K562 (cell line): ENCODE measurements around the gene NT5DC1. TPM values are rescaled to one million over a fixed set of nuclear protein-coding genes. Genes with fewer than 3 reads are reported as not detected.

Experiments used
- ATAC-seq: fragments of 200-7000 bp; cut with Tn5 transposase; 3 replicates; pipeline ENCODE4 v1.9.1; 2020; ENCODE audit warnings: moderate library complexity
- BruUV-seq: library from RNA; stranded (reverse); fragments of 400-500 nt; replicated peaks from 2 replicates; lab custom pipeline; 2021; lab: Mats Ljungman, UMichigan
- CTCF ChIA-PET: fragments of 300-600 bp; formaldehyde crosslinking; extraction: SDS; loops from one replicate; lab custom pipeline; 2021; ENCODE audit warnings: low intra/inter-chr PET ratio; lab: Yijun Ruan, JAX
- POLR2A ChIA-PET: fragments of 300-600, 350-650 bp; sonication (Branson Sonifier 250); formaldehyde crosslinking; extraction: SDS; loops from one replicate; lab custom pipeline; 2021; ENCODE audit warnings: antibody characterized with exemption, inconsistent platforms; lab: Yijun Ruan, JAX
- DNase-seq, 4 experiments: peaks; one replicate each; pipeline versions ENCODE4 v3.0.0 to v3.0.0-alpha.2; 2011 to 2018; ENCODE audit warnings: low spot score in 3 of 4, mixed read lengths in 3 of 4; ENCODE audit errors: extremely low read depth in 1 of 4
- FAIRE-seq: peaks from 2 replicates; lab custom pipeline; 2011; peaks lifted over from hg19 to GRCh38; lab: Jason Lieb, UNC
- H2AFZ ChIP-seq: 2 replicates; pipeline ENCODE4 v1.6.0; 2011; ENCODE audit warnings: low read depth, low read length, control low read depth, inconsistent platforms
- H3K27ac ChIP-seq: fragments of 200-600 bp; 3 replicates; pipeline ENCODE4 v1.8.0; 2011; ENCODE audit warnings: low read depth, mild to moderate bottlenecking, control low read depth, inconsistent platforms, low read length, moderate library complexity, mixed read lengths; ENCODE audit errors: extremely low read depth
- H3K27me3 ChIP-seq, 2 experiments: fragments of 300-600 bp in 1 of 2; 2 replicates in 1 of 2; 3 replicates in 1 of 2; pipeline versions ENCODE4 v1.6.0 to v1.8.0; 2011; ENCODE audit warnings: inconsistent platforms in 2 of 2, low read length in 2 of 2, mild to moderate bottlenecking in 1 of 2, mixed read lengths in 1 of 2, moderate library complexity in 1 of 2; ENCODE audit not compliant: control insufficient read depth in 2 of 2, insufficient read depth in 2 of 2
- H3K36me3 ChIP-seq: fragments of 300-600 bp; 3 replicates; pipeline ENCODE4 v1.8.0; 2011; ENCODE audit warnings: mild to moderate bottlenecking, low read length, inconsistent platforms; ENCODE audit not compliant: control insufficient read depth, insufficient read depth
- H3K4me1 ChIP-seq, 2 experiments: fragments of 200-600 bp in 1 of 2; replicated peaks in 1 of 2; 2 replicates in 1 of 2; 3 replicates in 1 of 2; pipeline versions ENCODE4 v1.5.1 to v1.8.0; 2011; ENCODE audit warnings: inconsistent platforms in 2 of 2, low read length in 2 of 2, mild to moderate bottlenecking in 1 of 2, mixed read lengths in 1 of 2, moderate library complexity in 1 of 2; ENCODE audit not compliant: control insufficient read depth in 2 of 2, insufficient read depth in 2 of 2
- H3K4me2 ChIP-seq: 2 replicates; pipeline ENCODE4 v1.6.1; 2011; ENCODE audit warnings: low read length, control low read depth, inconsistent platforms, mixed read lengths; ENCODE audit not compliant: insufficient read depth
- H3K4me3 ChIP-seq: fragments of 200-600 bp; sonication (generic), shearing (Covaris generic); 2 replicates; pipeline ENCODE4 v1.5.1; 2016; ENCODE audit warnings: control low read depth, inconsistent platforms
- H3K79me2 ChIP-seq: fragments of 200-600 bp; 3 replicates; pipeline ENCODE4 v1.8.0; 2011; ENCODE audit warnings: low read length, inconsistent platforms; ENCODE audit not compliant: control insufficient read depth, insufficient read depth
- H3K9ac ChIP-seq, 2 experiments: 2 replicates each; pipeline versions ENCODE4 v1.6.0 to v1.6.1; 2011; ENCODE audit warnings: low read depth in 2 of 2, low read length in 2 of 2, control low read depth in 1 of 2, inconsistent platforms in 1 of 2, mild to moderate bottlenecking in 1 of 2, mixed read lengths in 1 of 2; ENCODE audit not compliant: insufficient read depth in 1 of 2
- H3K9me1 ChIP-seq: one replicate; pipeline ENCODE4 v1.6.0; 2011; ENCODE audit warnings: inconsistent platforms, mild to moderate bottlenecking, low read length, moderate library complexity; ENCODE audit not compliant: control insufficient read depth, insufficient read depth
- H3K9me3 ChIP-seq: replicated peaks from 2 replicates; pipeline ENCODE4 v1.5.1; 2011; ENCODE audit warnings: low read depth, low read length, inconsistent platforms; ENCODE audit not compliant: control insufficient read depth, insufficient read depth
- H4K20me1 ChIP-seq: replicated peaks from 2 replicates; pipeline ENCODE4 v1.6.1; 2011; ENCODE audit warnings: low read length, inconsistent platforms, mixed read lengths; ENCODE audit not compliant: control insufficient read depth, insufficient read depth
- CBFA2T2 ChIP-seq: fragments of 450-650 bp; conservative IDR thresholded peaks from 2 replicates; pipeline ENCODE4 v1.6.1; 2017; ENCODE audit warnings: mild to moderate bottlenecking
- CBX8 ChIP-seq: fragments of 200-600 bp; sonication (generic); IDR thresholded peaks from 2 replicates; pipeline ENCODE4 v1.6.1; 2012; ENCODE audit warnings: borderline replicate concordance, mixed run types, low read depth, mild to moderate bottlenecking, moderate library complexity, mixed read lengths, low read length, control low read depth, inconsistent platforms; ENCODE audit not compliant: poor library complexity, severe bottlenecking; ENCODE audit errors: extremely low read depth
- CCAR2 ChIP-seq: fragments of 200-400 bp; formaldehyde crosslinking; IDR thresholded peaks from 2 replicates; pipeline ENCODE4 v1.6.1; 2017; ENCODE audit warnings: mild to moderate bottlenecking, low read depth, low read length
- GATAD2A ChIP-seq: fragments of 450-650 bp; IDR thresholded peaks from 2 replicates; pipeline ENCODE4 v1.6.1; 2017
- HMBOX1 ChIP-seq: sonication (generic); IDR thresholded peaks from 2 replicates; pipeline ENCODE4 v1.6.1; 2016
- NKRF ChIP-seq: fragments of 450-650 bp; IDR thresholded peaks from 2 replicates; pipeline ENCODE4 v1.6.1; 2016; ENCODE audit warnings: borderline replicate concordance
- NUFIP1 ChIP-seq: fragments of 450-650 bp; IDR thresholded peaks from 2 replicates; pipeline ENCODE4 v1.6.1; 2018; ENCODE audit not compliant: partially characterized antibody
- POLR2A ChIP-seq: fragments of 450-650 bp; conservative IDR thresholded peaks from 2 replicates; pipeline ENCODE4 v1.6.1; 2016
- PPARD ChIP-seq: fragments of 250-450 bp; sonication (Bioruptor Pico); IDR thresholded peaks from 2 replicates; pipeline ENCODE4 v1.8.0; 2022; ENCODE audit warnings: inconsistent platforms, mild to moderate bottlenecking, moderate library complexity
- PTTG1 ChIP-seq: fragments of 450-650 bp; IDR thresholded peaks from 2 replicates; pipeline ENCODE4 v1.6.1; 2016; ENCODE audit warnings: low read depth, mild to moderate bottlenecking, missing genetic modification characterization, missing compliant biosample characterization
- RFX7 ChIP-seq: fragments of 250-450 bp; sonication (Bioruptor Pico); IDR thresholded peaks from 2 replicates; pipeline ENCODE4 v1.5.1; 2021; ENCODE audit warnings: mild to moderate bottlenecking
- SAFB ChIP-seq: fragments of 200-400 bp; formaldehyde crosslinking; IDR thresholded peaks from 2 replicates; pipeline ENCODE4 v1.6.1; 2017; ENCODE audit warnings: low read depth, low read length, borderline replicate concordance
- SMAD1 ChIP-seq: fragments of 150-350 bp; IDR thresholded peaks from 2 replicates; pipeline ENCODE4 v1.6.1; 2014; ENCODE audit warnings: low read length, low read depth; ENCODE audit not compliant: partially characterized antibody
- SNRNP70 ChIP-seq: fragments of 200-400 bp; formaldehyde crosslinking; optimal IDR thresholded peaks from 2 replicates; pipeline ENCODE3; 2017; ENCODE audit warnings: low read depth, low read length
- SRSF1 ChIP-seq: fragments of 200-400 bp; formaldehyde crosslinking; IDR thresholded peaks from 2 replicates; pipeline ENCODE4 v1.6.1; 2017; ENCODE audit warnings: mild to moderate bottlenecking, low read depth, low read length, moderate library complexity
- TCF3 ChIP-seq: sonication (generic); formaldehyde crosslinking; IDR thresholded peaks from 2 replicates; pipeline ENCODE4 v1.4.0; 2020; ENCODE audit warnings: mild to moderate bottlenecking, missing genetic modification reagents
- ZNF764 ChIP-seq: fragments of 250-450 bp; sonication (Bioruptor Pico); IDR thresholded peaks from 2 replicates; pipeline ENCODE4 v1.4.0; 2020; ENCODE audit warnings: low read depth, mild to moderate bottlenecking, moderate library complexity
- in situ Hi-C: fragments of 300-500 bp; cut with MboI; formaldehyde crosslinking; loops from 4 replicates; pipeline ENCODE4 v1.15.0; 2018; ENCODE audit warnings: inconsistent platforms, mixed read lengths
- intact Hi-C: fragments of 100-400 bp; cut with micrococcal nuclease; formaldehyde crosslinking; loops from 2 replicates; pipeline ENCODE4 v1.14.2; 2022
- polyA plus RNA-seq, 8 experiments: library from polyadenylated mRNA; depleted of rRNA in 4 of 8; stranded (reverse) in 5 of 8; unstranded in 3 of 8; fragments of >200 nt; fragmentation: Nextera tagmentation in 2 of 8; fragmentation: Illumina TruSeq in 1 of 8; extraction: Ambion mirVana in 2 of 8; extraction: Trizol in 1 of 8; gene quantifications; 2 replicates each; pipeline versions ENCODE4 v1.2.1 to v1.2.3, GENCODE V29; 2011 to 2014; ENCODE audit warnings: inconsistent platforms in 1 of 8, missing spikeins in 1 of 8
- total RNA-seq, 7 experiments: library from RNA; depleted of rRNA in 6 of 7; stranded (reverse); fragments of >200 nt in 6 of 7; fragmentation: Illumina TruSeq in 2 of 7; extraction: Trizol in 2 of 7; gene quantifications; 2 replicates each; pipeline versions ENCODE4 v1.2.1 to v1.2.3, GENCODE V29; 2011 to 2021; ENCODE audit warnings: low replicate concordance in 1 of 7

Gene NT5DC1
- total and polyA plus RNA-seq, 9 of the 15 experiments (the other 6 are each of a cell fraction or from before 2014, with no cell fraction given), result 4.9 to 28.5 (median 16.3) TPM

GRCh38 chr6:116118608-116119007, 18.0 kb downstream of the NT5DC1 start:
- Histone ChIP-seq H3K79me2 (no peaks in the 10 kb centered on the region), H3K4me3 (no peak overlapping the region), H3K27ac (no peak overlapping the region), H2AFZ (no peak overlapping the region), H3K9ac (no peak overlapping the region), H3K36me3 (0 out of 3 replicates have a peak, but pooled peaks cover 2% of the 10 kb centered on the region), H3K4me1 (no peaks in the 10 kb centered on the region), H4K20me1 (no peaks in the 10 kb centered on the region), H3K9me3 (no peaks in the 10 kb centered on the region), H3K9me1 (no peaks in the 10 kb centered on the region), H3K4me2 (no peak overlapping the region), H3K27me3 (no peaks in the 10 kb centered on the region)
- POLR2A ChIA-PET, result no interaction called here
- BruUV-seq, result no TSS peak
- CTCF ChIA-PET, result no interaction called here
- no peak for DNase-seq
- intact Hi-C loops (loop anchor here (5.0 kb wide), 1 partner anchor 159 kb away; the partner anchor contains the start of gene TSPYL1), in situ Hi-C loops (no loop called here)
- TF ChIP-seq POLR2A, result no peak
- TF ChIP-seq CBX8, result no peak
- no peak for TF ChIP-seq RFX7 (CRISPR knock-in tag)
- TF ChIP-seq SRSF1, result no peak
- TF ChIP-seq NKRF, result no peak
- TF ChIP-seq PTTG1 (tag), result no peak
- TF ChIP-seq SMAD1, result no peak
- no peak for TF ChIP-seq SNRNP70
- no peak for TF ChIP-seq NUFIP1
- TF ChIP-seq CBFA2T2, result no peak
- no peak for TF ChIP-seq TCF3 (CRISPR knock-in tag)
- no peak for TF ChIP-seq SAFB
- TF ChIP-seq CCAR2, result no peak
- TF ChIP-seq HMBOX1, result no peak
- no peak for TF ChIP-seq ZNF764 (CRISPR knock-in tag)
- TF ChIP-seq GATAD2A, result no peak
- no peak for TF ChIP-seq PPARD (CRISPR knock-in tag)
- no peak for FAIRE-seq
- ATAC-seq, result no peak
